Small intestine (tissue), 7 donors: ENCODE results near the gene SATB2. TPM values are rescaled to one million over a fixed set of nuclear protein-coding genes. Genes with fewer than 3 reads are reported as not detected.
A peak's percentile ranks its signal among the peaks of the same experiment; 100 is the strongest.

Source experiments
- DNase-seq, 2 donors: peaks; one replicate each; pipeline versions ENCODE4 v3.0.0 to v3.0.0-alpha.2; 2013
- FAIRE-seq: peaks from 2 replicates; lab custom pipeline; 2012; peaks lifted over from hg19 to GRCh38; lab: Jason Lieb, UNC
- H3K27ac ChIP-seq, 3 donors: one replicate each; pipeline ENCODE4 v1.5.1; 2013; ENCODE audit warnings: low read length in 2 of 3, mild to moderate bottlenecking in 2 of 3, control low read depth in 1 of 3, inconsistent platforms in 1 of 3, low read depth in 1 of 3, moderate library complexity in 1 of 3
- H3K27me3 ChIP-seq, 3 donors: one replicate each; pipeline ENCODE4 v1.6.1; 2013; ENCODE audit warnings: low read length in 3 of 3, inconsistent platforms in 1 of 3; ENCODE audit not compliant: control insufficient read depth in 3 of 3, insufficient read depth in 3 of 3
- H3K36me3 ChIP-seq, 3 donors: one replicate each; pipeline ENCODE4 v1.6.1; 2013; ENCODE audit warnings: low read length in 3 of 3, inconsistent platforms in 1 of 3, low read depth in 1 of 3, mild to moderate bottlenecking in 1 of 3, moderate library complexity in 1 of 3; ENCODE audit not compliant: control insufficient read depth in 3 of 3, insufficient read depth in 2 of 3
- H3K4me1 ChIP-seq, 3 donors: one replicate each; pipeline ENCODE4 v1.6.1; 2013; ENCODE audit warnings: low read length in 2 of 3, inconsistent platforms in 1 of 3, low read depth in 1 of 3, mild to moderate bottlenecking in 1 of 3, moderate library complexity in 1 of 3; ENCODE audit not compliant: control insufficient read depth in 3 of 3, insufficient read depth in 2 of 3
- H3K4me3 ChIP-seq, 3 donors: one replicate each; pipeline ENCODE4 v1.5.1; 2013; ENCODE audit warnings: low read length in 3 of 3, control low read depth in 1 of 3, inconsistent platforms in 1 of 3, low read depth in 1 of 3, mild to moderate bottlenecking in 1 of 3, moderate library complexity in 1 of 3
- H3K9me3 ChIP-seq, 2 donors: one replicate each; pipeline ENCODE4 v1.6.1; 2013; ENCODE audit warnings: low read depth in 1 of 2, low read length in 1 of 2; ENCODE audit not compliant: control insufficient read depth in 2 of 2, insufficient read depth in 1 of 2
- WGBS, 3 donors: extraction: QIAGEN DNeasy Blood & Tissue Kit; methylation state at CpG; one replicate each; pipeline ENCODE4 v1.1.7; 2013; 5-methylcytosine and 5-hydroxymethylcytosine counted together
- polyA plus RNA-seq, 4 donors: library from polyadenylated mRNA; stranded (reverse) in 3 of 4; unstranded in 1 of 4; fragments of 200-250 nt in 3 of 4; fragments of 120-200 nt in 1 of 4; gene quantifications; one replicate each; pipeline versions ENCODE4 v1.2.1 to v1.2.3, GENCODE V29; 2013
- donor health status: healthy with polysubstance abuse.
- donor health status: control.
- donor health status: control.
- donor health status: Bipolar disorder and iron deficiency.
- donor health status: healthy.

Gene SATB2
- polyA plus RNA-seq, 4 donors: 1.5 to 33.9 (median 2.0) TPM

DNA sequence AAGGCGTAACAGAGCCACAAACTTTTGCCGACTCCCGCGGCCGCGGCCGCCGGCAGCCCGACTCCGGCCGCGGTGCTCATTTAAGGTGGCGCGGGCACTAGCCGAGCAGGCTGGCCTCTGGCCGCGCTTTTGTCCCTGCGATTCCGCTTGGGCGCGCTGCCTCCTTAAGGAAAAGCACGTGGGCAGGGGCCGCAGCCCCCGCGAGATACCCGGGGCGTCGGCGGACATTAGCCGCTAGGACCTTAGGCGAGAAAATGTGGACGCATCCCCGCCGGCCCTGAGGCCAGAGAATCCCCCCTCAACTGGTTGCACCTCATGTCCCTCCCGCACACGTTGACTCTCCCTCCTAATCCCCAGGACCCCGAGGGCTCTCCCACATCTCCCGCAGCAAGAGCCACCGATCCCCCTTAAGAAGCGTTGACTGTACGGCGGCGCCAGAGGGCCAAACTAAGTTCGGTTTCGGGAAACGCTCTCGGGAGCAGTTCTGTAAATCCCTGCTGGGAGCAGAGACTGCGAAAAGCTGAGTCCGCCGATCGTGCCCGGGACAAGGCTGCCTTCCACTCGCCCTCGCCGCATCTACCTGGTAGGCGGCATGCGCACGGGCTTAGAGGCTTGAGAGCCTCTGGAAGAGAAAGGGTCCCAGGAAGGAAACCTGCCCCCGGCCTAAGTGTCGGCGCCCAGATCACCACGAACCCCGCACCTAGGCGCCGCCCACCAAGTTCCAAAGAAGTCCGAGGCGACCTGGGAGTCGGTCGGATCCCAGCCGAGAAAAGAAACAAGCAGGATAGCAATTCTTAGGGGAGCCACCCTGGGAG is 1.8 kb upstream of the SATB2 start:
- Histone ChIP-seq H3K36me3 (no peaks in the 10 kb centered on the region), H3K9me3 (no peaks in the 10 kb centered on the region), H3K4me3 (peak overlapping the region; percentile 62 to 81 (median 65)), H3K27ac (peak overlapping the region; percentile 47 to 54 (median 53)), H3K4me1 (peaks cover 4 to 33% (median 17%) of the 10 kb centered on the region in 3 donors), H3K27me3 (peaks cover 12 to 75% (median 35%) of the 10 kb centered on the region in 3 donors)
- WGBS, 3 donors: 0 to 2% (median 1%) methylated on average over 67 to 70 of the region's 70 CpGs
- peak; percentile 89 to 97 for DNase-seq
- no peak for FAIRE-seq

DNA sequence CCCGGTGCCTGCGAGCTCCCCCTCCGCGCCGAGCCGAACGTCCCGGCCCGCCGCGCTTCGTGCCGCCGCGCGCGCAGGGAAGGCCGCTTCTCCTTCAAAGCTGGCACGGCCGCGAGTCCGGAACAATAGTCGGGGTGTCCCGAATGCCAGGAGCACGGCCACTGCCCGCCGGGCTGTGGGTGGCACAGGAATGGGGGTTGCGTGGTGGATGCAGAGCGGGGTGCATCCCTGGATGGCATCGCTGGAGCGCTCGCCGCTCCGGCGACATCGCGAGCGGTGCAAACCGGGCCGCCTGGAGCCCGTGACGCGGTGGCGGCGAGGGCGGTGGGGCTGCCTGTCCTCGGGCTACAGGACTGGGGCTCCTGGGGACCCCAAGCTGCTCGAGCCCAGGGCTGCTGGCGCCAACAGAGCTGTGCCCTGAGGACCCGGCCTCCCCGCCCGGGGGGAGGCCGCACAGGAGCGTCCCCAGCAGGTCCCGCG is 1.1 kb upstream of the SATB2 start:
- 0 to 2% (median 1%) methylated on average over 41 to 56 of the region's 56 CpGs for WGBS, 3 donors
- peak overlapping the region; percentile 47 to 54 (median 53) for H3K27ac ChIP-seq
- H3K4me3 ChIP-seq: peak overlapping the region; percentile 62 to 81 (median 65)
- H3K4me1 ChIP-seq: peaks cover 3 to 30% (median 12%) of the 10 kb centered on the region in 3 donors
- DNase-seq (peak in 1 of 2 donors; percentile 80), FAIRE-seq (no peak)
- H3K36me3 ChIP-seq: no peaks in the 10 kb centered on the region
- no peaks in the 10 kb centered on the region for H3K9me3 ChIP-seq
- H3K27me3 ChIP-seq: peaks cover 11 to 68% (median 28%) of the 10 kb centered on the region in 3 donors

DNA sequence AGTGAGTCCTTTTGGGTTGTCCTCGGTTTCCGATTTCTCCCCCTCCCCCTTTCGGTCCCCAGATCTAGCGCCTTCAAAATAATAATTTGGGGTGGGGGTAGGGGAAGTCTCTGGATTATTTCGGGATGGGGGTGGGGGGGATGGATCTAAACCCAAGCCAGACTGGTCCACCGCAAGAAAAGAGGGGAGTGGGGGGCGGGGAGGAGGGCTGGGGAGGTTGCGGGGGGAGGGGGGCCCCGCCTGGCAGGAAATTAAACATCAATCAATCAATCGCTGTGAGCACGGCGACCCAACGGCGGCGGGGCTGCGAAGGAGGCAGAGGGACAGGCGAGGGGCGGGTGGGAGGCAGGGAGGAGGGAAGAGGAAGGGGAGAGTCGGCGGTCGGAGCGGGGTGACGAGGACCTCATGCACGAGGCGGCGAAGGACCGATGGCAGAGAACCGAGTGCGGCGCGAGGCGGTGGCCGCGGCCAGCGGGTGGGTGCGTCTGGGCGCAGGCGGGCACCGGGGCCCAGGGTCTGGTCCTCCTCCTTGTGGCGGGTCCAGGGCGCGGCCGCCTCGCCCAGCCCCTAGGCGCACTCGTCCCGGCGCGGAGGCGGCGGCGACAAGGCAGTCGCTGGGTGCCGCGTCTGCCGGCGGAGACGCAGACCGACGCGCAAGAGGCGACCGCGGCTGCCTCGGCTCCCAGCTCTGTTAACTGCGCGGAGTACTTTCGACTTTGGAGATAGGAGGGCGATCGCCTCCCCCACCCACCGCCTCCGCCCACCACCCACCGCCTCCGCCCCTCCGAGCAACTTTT is 468 bp upstream of the SATB2 start:
- WGBS, 3 donors: 0 to 2% (median 1%) methylated on average over 42 to 75 of the region's 75 CpGs

DNA sequence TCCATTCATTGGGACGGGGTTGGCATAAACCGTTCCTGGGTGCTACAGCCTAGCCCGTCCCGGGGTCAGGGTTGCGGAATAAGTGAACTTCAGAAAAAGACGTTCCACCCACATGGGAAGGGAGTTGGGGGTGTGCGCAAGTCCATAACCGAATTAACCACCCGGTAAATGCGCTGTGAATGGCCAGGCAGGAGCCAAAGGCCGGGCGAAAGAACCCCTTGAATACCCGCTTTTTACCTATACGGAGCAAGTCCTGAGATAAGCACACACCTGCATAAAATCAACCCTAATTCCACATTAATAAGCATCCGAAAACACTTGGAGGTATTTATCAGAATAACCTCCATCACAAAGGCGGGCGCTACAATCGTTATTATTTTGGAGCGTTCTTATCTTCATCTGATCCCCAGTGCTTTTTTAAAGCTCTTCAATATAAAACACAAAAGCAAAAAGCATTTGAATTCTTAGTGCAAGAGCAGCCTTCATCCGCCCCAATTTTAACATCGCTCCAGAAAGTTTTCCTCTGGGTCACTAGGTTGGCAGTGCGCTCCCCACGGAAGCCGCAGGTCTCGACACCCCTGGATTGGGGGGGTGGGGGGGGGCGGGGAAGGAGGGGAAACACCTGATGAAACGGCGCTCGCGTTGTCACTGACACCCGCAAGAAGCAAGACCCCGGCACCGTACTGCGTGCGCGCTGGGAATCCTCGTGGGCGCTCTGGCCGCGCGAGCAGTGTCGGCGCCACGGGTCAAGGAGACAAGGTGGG is 1.2 kb downstream of the SATB2 start:
- WGBS, 3 donors: 2 to 6% (median 5%) methylated on average over 42 to 44 of the region's 44 CpGs

More for the DNA sequence above, 468 bp upstream of the SATB2 start:
- peak in 1 of 2 donors; percentile 61 for DNase-seq
- Histone ChIP-seq H3K4me3 (peak overlapping the region; percentile 62 to 81 (median 65)), H3K9me3 (no peaks in the 10 kb centered on the region), H3K36me3 (no peaks in the 10 kb centered on the region), H3K27me3 (peaks cover 11 to 62% (median 24%) of the 10 kb centered on the region in 3 donors), H3K4me1 (peaks cover 0 to 26% (median 12%) of the 10 kb centered on the region in 3 donors), H3K27ac (no peak overlapping the region)
- no peak for FAIRE-seq

DNA sequence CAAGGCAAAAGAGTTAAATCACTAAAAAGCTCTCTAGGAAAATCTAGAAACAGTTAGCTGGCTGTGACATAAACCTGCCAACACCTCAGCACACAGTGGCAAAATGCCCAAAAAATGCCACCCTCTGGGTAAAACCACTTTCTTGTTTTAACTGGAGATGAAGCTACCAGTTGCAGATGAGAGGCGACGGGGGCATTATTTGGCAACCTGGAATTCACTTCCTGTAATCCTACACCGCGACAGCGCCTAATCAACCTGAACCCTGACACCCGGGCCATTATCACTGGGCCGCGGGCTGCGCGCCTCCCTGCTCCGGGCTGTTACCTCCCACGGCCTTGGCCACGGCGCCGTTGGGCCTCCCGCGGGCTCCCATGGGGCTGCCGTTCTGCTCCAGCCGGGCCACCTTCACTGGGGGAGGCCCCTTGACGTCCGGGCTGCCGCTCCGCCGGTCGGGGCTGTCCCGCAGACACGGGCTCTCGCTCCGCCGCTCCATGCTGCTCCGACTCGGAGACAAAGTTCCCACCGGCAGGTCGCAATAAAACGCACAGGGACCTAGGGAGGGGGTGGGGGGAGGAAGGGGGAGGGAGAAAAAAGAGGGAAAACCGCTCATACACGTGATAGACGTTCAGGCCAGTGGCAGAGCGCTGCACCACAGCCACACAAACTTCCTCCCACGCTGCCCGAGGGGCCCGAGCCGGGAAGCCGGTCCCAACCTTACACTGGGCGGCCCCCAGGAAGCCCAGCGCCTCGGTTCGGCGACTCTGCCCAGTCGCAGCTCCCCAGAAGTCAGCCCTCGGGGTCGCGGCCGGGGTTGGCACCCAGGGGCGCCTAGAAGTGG is 2.0 kb downstream of the SATB2 start:
- Histone ChIP-seq H3K4me3 (peak overlapping the region; percentile 44 to 81 (median 48)), H3K9me3 (no peaks in the 10 kb centered on the region), H3K36me3 (no peaks in the 10 kb centered on the region), H3K4me1 (peaks cover 0 to 20% (median 12%) of the 10 kb centered on the region in 3 donors), H3K27ac (no peak overlapping the region), H3K27me3 (peaks cover 0 to 40% (median 14%) of the 10 kb centered on the region in 3 donors)
- FAIRE-seq (no peak), DNase-seq (peak; percentile 80 to 92)
- WGBS, 3 donors: 0 to 9% (median 4%) methylated on average over 54 to 55 of the region's 55 CpGs

More for the DNA sequence above, 1.2 kb downstream of the SATB2 start:
- peaks cover under 1 to 45% (median 14%) of the 10 kb centered on the region in 3 donors for H3K27me3 ChIP-seq
- FAIRE-seq (no peak), DNase-seq (no peak)
- H3K27ac ChIP-seq: no peak overlapping the region
- no peaks in the 10 kb centered on the region for H3K36me3 ChIP-seq
- H3K4me1 ChIP-seq: peaks cover 0 to 20% (median 12%) of the 10 kb centered on the region in 3 donors
- peak overlapping the region; percentile 44 to 81 (median 48) for H3K4me3 ChIP-seq
- H3K9me3 ChIP-seq: no peaks in the 10 kb centered on the region

DNA sequence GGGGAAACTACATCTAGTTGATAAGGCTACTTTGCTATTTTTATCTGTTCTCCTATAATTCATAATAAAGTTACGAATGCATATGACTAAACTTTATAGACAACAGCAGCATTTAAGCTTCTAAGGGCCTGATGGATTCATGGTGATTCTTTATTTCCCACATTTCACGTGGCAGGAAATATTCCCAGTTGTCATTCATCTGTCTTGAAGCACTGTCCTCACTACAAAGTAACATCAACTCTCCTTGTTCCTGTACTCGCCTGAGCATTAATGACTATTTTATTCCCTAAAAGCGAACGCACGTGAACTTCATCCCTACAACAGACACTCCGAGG is 2.6 kb downstream of the SATB2 start:
- H3K27ac ChIP-seq: no peak overlapping the region
- FAIRE-seq (no peak), DNase-seq (no peak)
- no peaks in the 10 kb centered on the region for H3K9me3 ChIP-seq
- no peaks in the 10 kb centered on the region for H3K36me3 ChIP-seq
- H3K4me1 ChIP-seq: peaks cover 0 to 20% (median 12%) of the 10 kb centered on the region in 3 donors
- WGBS, 3 donors: 18 to 49% (median 27%) methylated on average over 7 of the region's 7 CpGs
- peak overlapping the region; percentile 14 to 81 (median 44) for H3K4me3 ChIP-seq
- H3K27me3 ChIP-seq: peaks cover 0 to 35% (median 14%) of the 10 kb centered on the region in 3 donors

DNA sequence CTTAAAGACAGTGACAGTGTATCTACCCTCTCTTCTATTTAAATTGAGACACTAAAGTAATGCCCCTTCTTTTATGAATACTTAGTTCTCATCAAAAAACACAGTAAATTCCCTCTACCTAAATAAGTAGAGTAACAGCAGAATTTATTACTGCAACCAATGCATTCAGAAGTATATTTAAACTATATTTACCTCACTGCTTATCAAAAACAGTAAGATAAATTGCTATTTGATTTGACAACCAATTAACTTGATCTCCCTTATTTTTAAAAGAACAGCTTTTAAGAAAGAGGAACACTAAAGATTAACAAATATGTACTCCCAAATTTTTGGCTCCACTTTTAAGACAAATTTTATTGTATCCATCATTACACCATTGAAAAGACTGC is 4.8 kb downstream of the SATB2 start:
- FAIRE-seq (no peak), DNase-seq (no peak)
- Histone ChIP-seq H3K4me1 (peaks cover 0 to 16% (median 12%) of the 10 kb centered on the region in 3 donors), H3K27ac (no peak overlapping the region), H3K36me3 (no peaks in the 10 kb centered on the region), H3K27me3 (peaks cover 0 to 29% (median 14%) of the 10 kb centered on the region in 3 donors), H3K9me3 (no peaks in the 10 kb centered on the region), H3K4me3 (no peak overlapping the region)
